ENCODE data around the gene VASN.

The VASN gene

GRCh38 chr16:4354512-4355409 lies 16.9 kb upstream of the VASN start:
- DNase-seq, result no peak

GRCh38 chr16:4356820-4357219 lies 14.8 kb upstream of the VASN start:
- no peak for DNase-seq

GRCh38 chr16:4358236-4358635 lies 13.4 kb upstream of the VASN start:
- no peak for DNase-seq

GRCh38 chr16:4358831-4359561 lies 12.7 kb upstream of the VASN start:
- no peak for DNase-seq

GRCh38 chr16:4359914-4360313 lies 11.7 kb upstream of the VASN start:
- no peak for DNase-seq

GRCh38 chr16:4360538-4361021 lies 11.1 kb upstream of the VASN start:
- DNase-seq, result no peak

- DNase-seq, result no peak
Measured at GRCh38 chr16:4361033-4361943, 10.4 kb upstream of the VASN start.

- no peak for DNase-seq
Measured at GRCh38 chr16:4361944-4362311, 9.7 kb upstream of the VASN start.

GRCh38 chr16:4362476-4363135 lies 9.0 kb upstream of the VASN start:
- no peak for DNase-seq

GRCh38 chr16:4364196-4365013 lies 7.2 kb upstream of the VASN start:
- DNase-seq, result no peak

- DNase-seq, result no peak
Measured at GRCh38 chr16:4365014-4365406, 6.6 kb upstream of the VASN start.

- DNase-seq, result no peak
Measured at GRCh38 chr16:4365615-4366014, 6.0 kb upstream of the VASN start.

- no peak for DNase-seq
Measured at GRCh38 chr16:4366016-4366415, 5.6 kb upstream of the VASN start.

GRCh38 chr16:4367393-4367856 lies 4.2 kb upstream of the VASN start:
- no peak for DNase-seq

- DNase-seq, result no peak
Measured at GRCh38 chr16:4369007-4369733, 2.5 kb upstream of the VASN start.

GRCh38 chr16:4370151-4370550 lies 1.5 kb upstream of the VASN start:
- DNase-seq, result no peak

- DNase-seq, result no peak
Measured at GRCh38 chr16:4370570-4371356, 885 bp upstream of the VASN start.

- peak in 1 of 2 experiments; percentile 9 for DNase-seq
Measured at GRCh38 chr16:4372001-4372577, 441 bp downstream of the VASN start.

GRCh38 chr16:4372578-4373355 lies 1.1 kb downstream of the VASN start:
- DNase-seq, result no peak

Measured in Kasumi-1 (cell line).